ENCODE measurements around the gene PTGIR. TPM values are rescaled to one million over a fixed set of nuclear protein-coding genes. Genes with fewer than 3 reads are reported as not detected.

PTGIR gene
- total and polyA plus RNA-seq, 2 experiments from 2014 or later, result 21.1 TPM

- H3K9me3 ChIP-seq (ENCODE audit: low read depth), result no peaks in the 10 kb centered on the region
- 91 to 96% methylated on average over 27 to 144 of the region's 144 CpGs for WGBS, 2 experiments (ENCODE audit: low coverage in 1 of 2, low lambda C conversion rate in 2 of 2, missing lambda C conversion rate in 2 of 2)
- H3K4me1 ChIP-seq (ENCODE audit: insufficient read depth), result no peaks in the 10 kb centered on the region
- no peak overlapping the region for H3K27ac ChIP-seq
- H3K27me3 ChIP-seq (replicated peaks; ENCODE audit: insufficient read depth), result no peaks in the 10 kb centered on the region
- no peak overlapping the region for H3K4me3 ChIP-seq
- H3K36me3 ChIP-seq (ENCODE audit: low read depth), result no peaks in the 10 kb centered on the region
- TF ChIP-seq EZH2phosphoT487 (IDR thresholded peaks at IDR 0.05; ENCODE audit: insufficient read depth, low read depth) (no peak), EZH2 (IDR thresholded peaks at IDR 0.05; ENCODE audit: insufficient read depth, poor library complexity, severe bottlenecking) (no peak)
- H3K79me2 ChIP-seq (ENCODE audit: insufficient read depth), result no peaks in the 10 kb centered on the region
- in situ Hi-C loops (cut with MboI), result no loop called here
- no peak overlapping the region for H2AFZ ChIP-seq
- no peak overlapping the region for H3K4me2 ChIP-seq (ENCODE audit: unreplicated experiment)
- H3F3A ChIP-seq (ENCODE audit: insufficient read depth), result no peaks in the 10 kb centered on the region
- DNase-seq, result no peak
- no peaks in the 10 kb centered on the region for H3K9me2 ChIP-seq (ENCODE audit: insufficient read depth)
- H3K9ac ChIP-seq, result no peak overlapping the region
- no peaks in the 10 kb centered on the region for H4K20me1 ChIP-seq (ENCODE audit: insufficient read depth)
Measured at GRCh38 chr19:46648961-46649960, 24.4 kb upstream of the PTGIR start.

DNA sequence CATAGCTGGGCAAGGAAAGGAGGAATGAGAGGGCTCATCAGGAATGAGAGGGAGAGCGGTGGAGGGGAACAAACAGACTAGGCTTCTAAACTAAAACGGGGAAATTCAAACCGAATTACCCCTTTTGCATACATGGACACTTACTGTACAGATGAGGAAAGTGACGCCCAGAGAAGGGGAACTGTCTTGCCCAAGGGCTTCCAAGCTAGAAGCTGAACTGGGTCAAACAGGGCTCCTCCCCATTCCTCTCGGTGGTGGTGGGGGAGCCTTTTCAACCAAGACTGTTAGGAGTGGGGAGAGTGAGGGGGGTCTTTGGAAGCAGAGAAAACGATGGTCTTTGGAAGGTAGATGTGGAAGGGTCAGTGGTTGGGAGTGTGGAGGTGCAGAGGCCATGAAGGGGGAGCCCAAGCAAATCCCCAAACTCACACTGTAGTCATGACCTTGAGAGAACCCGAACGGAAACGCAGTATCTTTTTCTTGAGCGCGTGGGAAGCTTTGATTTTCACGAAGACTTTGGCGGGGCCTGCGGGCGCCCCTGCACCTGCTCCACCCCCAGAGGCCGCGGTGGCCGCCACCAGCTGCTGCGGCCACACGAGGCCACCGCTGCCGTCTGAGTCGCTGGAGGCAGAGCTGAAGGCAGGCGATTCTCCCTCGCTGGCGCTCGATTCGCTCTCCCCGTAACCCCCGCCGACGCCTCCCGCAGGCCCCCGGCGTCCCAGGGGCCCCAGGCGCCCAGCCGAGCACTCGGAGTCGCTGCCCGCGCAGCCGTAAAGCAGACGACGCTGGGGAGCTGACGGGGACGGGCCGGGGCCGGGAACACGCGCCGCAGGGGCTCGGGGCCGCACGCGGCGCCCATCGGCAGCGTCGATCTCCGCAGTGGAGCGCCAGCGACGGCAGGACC lies 23.4 kb upstream of the PTGIR start:
- H3K9me3 ChIP-seq (ENCODE audit: low read depth), result no peaks in the 10 kb centered on the region
- H3K36me3 ChIP-seq (ENCODE audit: low read depth), result no peaks in the 10 kb centered on the region
- no peaks in the 10 kb centered on the region for H3K4me1 ChIP-seq (ENCODE audit: insufficient read depth)
- H3K4me2 ChIP-seq (ENCODE audit: unreplicated experiment), result no peak overlapping the region
- no peak overlapping the region for H3K27ac ChIP-seq
- H3K9ac ChIP-seq, result no peak overlapping the region
- TF ChIP-seq EZH2 (IDR thresholded peaks at IDR 0.05; ENCODE audit: insufficient read depth, poor library complexity, severe bottlenecking), result no peak
- no peaks in the 10 kb centered on the region for H3K9me2 ChIP-seq (ENCODE audit: insufficient read depth)
- no peak overlapping the region for H2AFZ ChIP-seq
- in situ Hi-C loops (cut with MboI), result no loop called here
- no peaks in the 10 kb centered on the region for H3K79me2 ChIP-seq (ENCODE audit: insufficient read depth)
- no peak for DNase-seq
- no peaks in the 10 kb centered on the region for H4K20me1 ChIP-seq (ENCODE audit: insufficient read depth)
- H3K27me3 ChIP-seq (replicated peaks; ENCODE audit: insufficient read depth), result no peaks in the 10 kb centered on the region
- H3F3A ChIP-seq (ENCODE audit: insufficient read depth), result no peaks in the 10 kb centered on the region
- WGBS, 2 experiments (ENCODE audit: low coverage in 1 of 2, low lambda C conversion rate in 2 of 2, missing lambda C conversion rate in 2 of 2), result 89 to 93% methylated on average over 26 to 63 of the region's 63 CpGs
- no peak overlapping the region for H3K4me3 ChIP-seq

DNA sequence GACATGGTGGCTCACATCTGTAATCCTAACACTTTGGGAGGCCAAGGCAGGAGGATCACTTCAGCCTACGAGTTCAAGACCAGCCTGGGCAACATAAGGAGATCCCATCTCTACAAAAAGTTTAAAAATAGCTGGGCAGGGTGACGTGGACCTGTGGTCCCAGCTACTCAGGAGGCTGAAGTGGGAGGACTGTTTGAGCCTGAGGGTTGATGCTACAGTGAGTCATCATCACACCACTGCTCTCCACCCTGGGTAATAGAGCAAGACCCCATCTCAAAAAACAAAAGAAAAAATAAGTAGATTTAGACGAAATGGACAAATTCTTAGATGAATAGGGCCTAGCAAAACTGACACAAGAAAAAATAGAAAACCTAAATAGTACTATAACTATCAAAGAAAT lies 21.5 kb upstream of the PTGIR start:
- H3F3A ChIP-seq (ENCODE audit: insufficient read depth), result no peaks in the 10 kb centered on the region
- in situ Hi-C loops (cut with MboI), result no loop called here
- WGBS, 2 experiments (ENCODE audit: low coverage in 1 of 2, low lambda C conversion rate in 2 of 2, missing lambda C conversion rate in 2 of 2), result 61 to 73% methylated on average over 3 of the region's 3 CpGs

DNA sequence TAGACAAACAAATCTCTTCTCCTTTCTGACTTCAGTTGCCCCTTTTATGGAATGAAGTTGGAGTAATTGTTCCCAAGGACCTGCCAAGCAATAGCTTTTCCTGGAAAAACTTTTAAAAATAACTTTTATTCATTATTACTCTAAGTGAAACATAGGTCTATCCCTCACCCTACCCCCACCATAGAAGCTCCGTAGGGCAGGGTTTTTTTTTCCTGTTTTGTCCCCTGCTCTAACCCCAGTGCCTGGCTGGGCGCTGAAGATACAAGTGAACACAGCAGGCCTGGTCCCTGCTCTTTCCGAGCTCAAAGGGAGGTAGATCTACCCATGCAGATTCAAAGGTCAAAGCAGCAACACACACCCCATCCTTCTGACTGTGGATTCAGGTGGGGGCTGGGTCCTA lies 19.8 kb upstream of the PTGIR start:
- no peak overlapping the region for H3K4me2 ChIP-seq (ENCODE audit: unreplicated experiment)
- no peaks in the 10 kb centered on the region for H3F3A ChIP-seq (ENCODE audit: insufficient read depth)
- H3K27me3 ChIP-seq (replicated peaks; ENCODE audit: insufficient read depth), result no peaks in the 10 kb centered on the region
- no peaks in the 10 kb centered on the region for H4K20me1 ChIP-seq (ENCODE audit: insufficient read depth)
- H3K4me3 ChIP-seq, result no peak overlapping the region
- no peaks in the 10 kb centered on the region for H3K4me1 ChIP-seq (ENCODE audit: insufficient read depth)
- TF ChIP-seq EZH2phosphoT487 (IDR thresholded peaks at IDR 0.05; ENCODE audit: insufficient read depth, low read depth) (no peak), EZH2 (IDR thresholded peaks at IDR 0.05; ENCODE audit: insufficient read depth, poor library complexity, severe bottlenecking) (no peak)
- H3K9ac ChIP-seq, result no peak overlapping the region
- H3K9me3 ChIP-seq (ENCODE audit: low read depth), result no peaks in the 10 kb centered on the region
- H3K9me2 ChIP-seq (ENCODE audit: insufficient read depth), result no peaks in the 10 kb centered on the region
- H3K79me2 ChIP-seq (ENCODE audit: insufficient read depth), result no peaks in the 10 kb centered on the region
- H2AFZ ChIP-seq, result no peak overlapping the region
- in situ Hi-C loops (cut with MboI), result no loop called here
- H3K36me3 ChIP-seq (ENCODE audit: low read depth), result no peaks in the 10 kb centered on the region
- H3K27ac ChIP-seq, result no peak overlapping the region
- WGBS, 2 experiments (ENCODE audit: low coverage in 1 of 2, low lambda C conversion rate in 2 of 2, missing lambda C conversion rate in 2 of 2), result 22 to 38% methylated on average over 3 of the region's 3 CpGs
- DNase-seq, result no peak

More for the DNA sequence above, 21.5 kb upstream of the PTGIR start:
- Histone ChIP-seq H4K20me1 (ENCODE audit: insufficient read depth) (no peaks in the 10 kb centered on the region), H3K36me3 (ENCODE audit: low read depth) (no peaks in the 10 kb centered on the region), H3K9me2 (ENCODE audit: insufficient read depth) (no peaks in the 10 kb centered on the region), H3K4me3 (no peak overlapping the region), H3K9ac (no peak overlapping the region), H3K9me3 (ENCODE audit: low read depth) (no peaks in the 10 kb centered on the region), H3K4me1 (ENCODE audit: insufficient read depth) (no peaks in the 10 kb centered on the region), H2AFZ (no peak overlapping the region), H3K4me2 (ENCODE audit: unreplicated experiment) (no peak overlapping the region), H3K27me3 (replicated peaks; ENCODE audit: insufficient read depth) (no peaks in the 10 kb centered on the region), H3K79me2 (ENCODE audit: insufficient read depth) (no peaks in the 10 kb centered on the region), H3K27ac (no peak overlapping the region)
- DNase-seq, result no peak
- TF ChIP-seq EZH2phosphoT487 (IDR thresholded peaks at IDR 0.05; ENCODE audit: insufficient read depth, low read depth) (no peak), EZH2 (IDR thresholded peaks at IDR 0.05; ENCODE audit: insufficient read depth, poor library complexity, severe bottlenecking) (no peak)
